Measurements from ENCODE around the gene CLTC.

CLTC gene

GRCh38 chr17:59600169-59600568 lies 19.5 kb upstream of the CLTC start:
- H3K4me2 ChIP-seq (ENCODE audit: low read depth, low read length, poor library complexity, severe bottlenecking), result no peak overlapping the region
- TF ChIP-seq EZH2phosphoT487 (IDR thresholded peaks at IDR 0.05; ENCODE audit: borderline replicate concordance), result no peak
- no peak for TF ChIP-seq CTCF (conservative IDR thresholded peaks at IDR 0.05; ENCODE audit: low read length)
- H4K20me1 ChIP-seq (ENCODE audit: insufficient read depth, low read length, poor library complexity, severe bottlenecking), result no peaks in the 10 kb centered on the region
- H3K4me3 ChIP-seq (ENCODE audit: low read length, poor library complexity, severe bottlenecking), result no peak overlapping the region
- no peaks in the 10 kb centered on the region for H3K79me2 ChIP-seq (ENCODE audit: insufficient read depth, low read length)
- H3F3A ChIP-seq (ENCODE audit: low read depth), result no peaks in the 10 kb centered on the region
- H3K4me1 ChIP-seq (ENCODE audit: insufficient read depth, low read length, poor library complexity, severe bottlenecking), result no peaks in the 10 kb centered on the region
- no peaks in the 10 kb centered on the region for H3K9me2 ChIP-seq (replicated peaks; ENCODE audit: low read depth, low read length)
- H3K36me3 ChIP-seq (ENCODE audit: insufficient read depth, low read length), result peaks cover 52% of the 10 kb centered on the region; the same call in 1 of the 2 replicates
- no peaks in the 10 kb centered on the region for H3K9me3 ChIP-seq (ENCODE audit: insufficient read depth, low read depth, low read length)
- no peak overlapping the region for H3K9ac ChIP-seq (ENCODE audit: low read depth, low read length, poor library complexity, severe bottlenecking)
- no peaks in the 10 kb centered on the region for H3K27me3 ChIP-seq (ENCODE audit: insufficient read depth, low read length, poor library complexity, severe bottlenecking)
- no peak overlapping the region for H2AFZ ChIP-seq (ENCODE audit: low read length)

GRCh38 chr17:59601130-59601529 lies 18.6 kb upstream of the CLTC start:
- Histone ChIP-seq H3K79me2 (ENCODE audit: insufficient read depth, low read length) (no peaks in the 10 kb centered on the region), H3K9ac (ENCODE audit: low read depth, low read length, poor library complexity, severe bottlenecking) (no peak overlapping the region), H2AFZ (ENCODE audit: low read length) (no peak overlapping the region), H3K36me3 (ENCODE audit: insufficient read depth, low read length) (peaks cover 61% of the 10 kb centered on the region; the same call in 1 of the 2 replicates), H3K4me1 (ENCODE audit: insufficient read depth, low read length, poor library complexity, severe bottlenecking) (no peaks in the 10 kb centered on the region), H3K9me2 (replicated peaks; ENCODE audit: low read depth, low read length) (no peaks in the 10 kb centered on the region), H3F3A (ENCODE audit: low read depth) (no peaks in the 10 kb centered on the region), H3K4me3 (ENCODE audit: low read length, poor library complexity, severe bottlenecking) (no peak overlapping the region), H3K4me2 (ENCODE audit: low read depth, low read length, poor library complexity, severe bottlenecking) (no peak overlapping the region), H3K27me3 (ENCODE audit: insufficient read depth, low read length, poor library complexity, severe bottlenecking) (no peaks in the 10 kb centered on the region), H3K9me3 (ENCODE audit: insufficient read depth, low read depth, low read length) (no peaks in the 10 kb centered on the region), H4K20me1 (ENCODE audit: insufficient read depth, low read length, poor library complexity, severe bottlenecking) (no peaks in the 10 kb centered on the region)
- no peak for TF ChIP-seq CTCF (conservative IDR thresholded peaks at IDR 0.05; ENCODE audit: low read length)
- no peak for TF ChIP-seq EZH2phosphoT487 (IDR thresholded peaks at IDR 0.05; ENCODE audit: borderline replicate concordance)

- peaks cover 3% of the 10 kb centered on the region; the same call in 1 of the 2 replicates for H3F3A ChIP-seq (ENCODE audit: low read depth)
Observed at GRCh38 chr17:59607061-59607460, 12.6 kb upstream of the CLTC start.

More at GRCh38 chr17:59607061-59607460, 12.6 kb upstream of the CLTC start:
- H3K9ac ChIP-seq (ENCODE audit: low read depth, low read length, poor library complexity, severe bottlenecking), result no peak overlapping the region
- H4K20me1 ChIP-seq (ENCODE audit: insufficient read depth, low read length, poor library complexity, severe bottlenecking), result no peaks in the 10 kb centered on the region
- H3K9me3 ChIP-seq (ENCODE audit: insufficient read depth, low read depth, low read length), result no peaks in the 10 kb centered on the region
- no peak overlapping the region for H3K4me3 ChIP-seq (ENCODE audit: low read length, poor library complexity, severe bottlenecking)
- H3K36me3 ChIP-seq (ENCODE audit: insufficient read depth, low read length), result peaks cover 66% of the 10 kb centered on the region; the same call in 1 of the 2 replicates
- H3K4me1 ChIP-seq (ENCODE audit: insufficient read depth, low read length, poor library complexity, severe bottlenecking), result no peaks in the 10 kb centered on the region
- TF ChIP-seq EZH2phosphoT487 (IDR thresholded peaks at IDR 0.05; ENCODE audit: borderline replicate concordance), result no peak
- no peak for TF ChIP-seq CTCF (conservative IDR thresholded peaks at IDR 0.05; ENCODE audit: low read length)
- no peak overlapping the region for H2AFZ ChIP-seq (ENCODE audit: low read length)
- no peaks in the 10 kb centered on the region for H3K9me2 ChIP-seq (replicated peaks; ENCODE audit: low read depth, low read length)
- H3K79me2 ChIP-seq (ENCODE audit: insufficient read depth, low read length), result no peaks in the 10 kb centered on the region
- no peak overlapping the region for H3K4me2 ChIP-seq (ENCODE audit: low read depth, low read length, poor library complexity, severe bottlenecking)
- no peaks in the 10 kb centered on the region for H3K27me3 ChIP-seq (ENCODE audit: insufficient read depth, low read length, poor library complexity, severe bottlenecking)

Measured in Loucy (cell line).